ENCODE data around the gene CCDC127. TPM values are rescaled to one million over a fixed set of nuclear protein-coding genes. Genes with fewer than 3 reads are reported as not detected.

The CCDC127 gene
- total RNA-seq, 1 experiment from 2014 or later: 10.5 TPM

GRCh38 chr5:182126-182525, 35.8 kb downstream of the CCDC127 start:
- Histone ChIP-seq H3K9me3 (no peaks in the 10 kb centered on the region), H3K4me1 (no peaks in the 10 kb centered on the region), H3K27me3 (replicated peaks; ENCODE audit: control insufficient read depth, insufficient read depth, low read length) (no peaks in the 10 kb centered on the region), H3K4me3 (ENCODE audit: low read depth, low read length) (no peak overlapping the region), H3K36me3 (ENCODE audit: control insufficient read depth, insufficient read depth, low read length) (no peaks in the 10 kb centered on the region)
- Mint-ChIP-seq H3K9me3 (ENCODE audit: unreplicated experiment) (no peaks in the 10 kb centered on the region), H3K36me3 (ENCODE audit: insufficient read depth, unreplicated experiment) (peaks cover 8% of the 10 kb centered on the region), H3K27me3 (ENCODE audit: insufficient read depth, unreplicated experiment) (peaks cover 4% of the 10 kb centered on the region), H3K4me1 (ENCODE audit: low read depth, unreplicated experiment) (peaks cover 2% of the 10 kb centered on the region), H3K27ac (ENCODE audit: unreplicated experiment) (no peak overlapping the region), H3K4me3 (ENCODE audit: unreplicated experiment) (no peak overlapping the region)
- TF ChIP-seq CTCF (IDR thresholded peaks at IDR 0.05; ENCODE audit: insufficient read depth in 1 of 2, low read depth in 1 of 2, low read length in 1 of 2, severe bottlenecking in 1 of 2, unreplicated experiment in 1 of 2): no peak
- intact Hi-C loops (cut with micrococcal nuclease; ENCODE audit: unreplicated experiment): no loop called here
- no peak for DNase-seq
- CTCF ChIA-PET: no interaction called here
- BruUV-seq (replicated peaks): no TSS peak
- POLR2A ChIA-PET: no interaction called here

GRCh38 chr5:181566-181965, 36.4 kb downstream of the CCDC127 start:
- Histone ChIP-seq H3K36me3 (ENCODE audit: control insufficient read depth, insufficient read depth, low read length) (no peaks in the 10 kb centered on the region), H3K4me3 (ENCODE audit: low read depth, low read length) (no peak overlapping the region), H3K4me1 (peaks cover 3% of the 10 kb centered on the region; the same call in 1 of the 2 replicates), H3K27me3 (replicated peaks; ENCODE audit: control insufficient read depth, insufficient read depth, low read length) (no peaks in the 10 kb centered on the region), H3K9me3 (no peaks in the 10 kb centered on the region)
- H3K27me3 Mint-ChIP-seq (ENCODE audit: insufficient read depth, unreplicated experiment): peaks cover 4% of the 10 kb centered on the region
- peaks cover 11% of the 10 kb centered on the region for H3K36me3 Mint-ChIP-seq (ENCODE audit: insufficient read depth, unreplicated experiment)
- peaks cover 8% of the 10 kb centered on the region for H3K4me1 Mint-ChIP-seq (ENCODE audit: low read depth, unreplicated experiment)
- DNase-seq: no peak
- BruUV-seq (replicated peaks): no TSS peak
- no peak for TF ChIP-seq CTCF (IDR thresholded peaks at IDR 0.05; ENCODE audit: insufficient read depth in 1 of 2, low read depth in 1 of 2, low read length in 1 of 2, severe bottlenecking in 1 of 2, unreplicated experiment in 1 of 2)
- no peak overlapping the region for H3K4me3 Mint-ChIP-seq (ENCODE audit: unreplicated experiment)
- H3K27ac Mint-ChIP-seq (ENCODE audit: unreplicated experiment): no peak overlapping the region
- H3K9me3 Mint-ChIP-seq (ENCODE audit: unreplicated experiment): no peaks in the 10 kb centered on the region
- intact Hi-C loops (cut with micrococcal nuclease; ENCODE audit: unreplicated experiment): no loop called here
- CTCF ChIA-PET: no interaction called here
- POLR2A ChIA-PET: no interaction called here

- no TSS peak for BruUV-seq (replicated peaks)
- no peak overlapping the region for H3K4me3 Mint-ChIP-seq (ENCODE audit: unreplicated experiment)
- peak overlapping the region; percentile 25 for H3K27ac Mint-ChIP-seq (ENCODE audit: unreplicated experiment)
- no peak overlapping the region for H3K4me3 ChIP-seq (ENCODE audit: low read depth, low read length)
- H3K27me3 ChIP-seq (replicated peaks; ENCODE audit: control insufficient read depth, insufficient read depth, low read length): no peaks in the 10 kb centered on the region
- peaks cover 6% of the 10 kb centered on the region; the same call in 1 of the 2 replicates for H3K4me1 ChIP-seq
- H3K27me3 Mint-ChIP-seq (ENCODE audit: insufficient read depth, unreplicated experiment): peaks cover 4% of the 10 kb centered on the region
- H3K9me3 Mint-ChIP-seq (ENCODE audit: unreplicated experiment): no peaks in the 10 kb centered on the region
- ChIA-PET CTCF (no interaction called here), POLR2A (no interaction called here)
- no peaks in the 10 kb centered on the region for H3K36me3 ChIP-seq (ENCODE audit: control insufficient read depth, insufficient read depth, low read length)
- no peaks in the 10 kb centered on the region for H3K9me3 ChIP-seq
- H3K36me3 Mint-ChIP-seq (ENCODE audit: insufficient read depth, unreplicated experiment): peaks cover 11% of the 10 kb centered on the region
- TF ChIP-seq CTCF (IDR thresholded peaks at IDR 0.05; ENCODE audit: insufficient read depth in 1 of 2, low read depth in 1 of 2, low read length in 1 of 2, severe bottlenecking in 1 of 2, unreplicated experiment in 1 of 2): no peak
- H3K4me1 Mint-ChIP-seq (ENCODE audit: low read depth, unreplicated experiment): peaks cover 12% of the 10 kb centered on the region
- intact Hi-C loops (cut with micrococcal nuclease; ENCODE audit: unreplicated experiment): no loop called here
- no peak for DNase-seq
Measured at GRCh38 chr5:181160-181559, 36.8 kb downstream of the CCDC127 start.
